Muscle of back (tissue), 11 donors: Measurements from ENCODE around the gene IL16. TPM values are rescaled to one million over a fixed set of nuclear protein-coding genes. Genes with fewer than 3 reads are reported as not detected.
"Not testable (repeated sequence)": the region's sequence is repeated elsewhere in the genome, so short reads cannot be mapped to it uniquely, and the experiment has no call there.

Source experiments
- DNase-seq, 3 donors: peaks; one replicate each; pipeline versions ENCODE4 v3.0.0 to v3.0.0-alpha.2; 2013
- polyA plus RNA-seq, 10 donors: library from polyadenylated mRNA; unstranded; fragments of 120-200 nt; gene quantifications; one replicate each; pipeline ENCODE4 v1.2.1, GENCODE V29; 2013; ENCODE audit not compliant: insufficient read length in 10 of 10

Gene IL16
- polyA plus RNA-seq, 10 donors: 5.8 to 15.2 (median 8.1) TPM

DNA sequence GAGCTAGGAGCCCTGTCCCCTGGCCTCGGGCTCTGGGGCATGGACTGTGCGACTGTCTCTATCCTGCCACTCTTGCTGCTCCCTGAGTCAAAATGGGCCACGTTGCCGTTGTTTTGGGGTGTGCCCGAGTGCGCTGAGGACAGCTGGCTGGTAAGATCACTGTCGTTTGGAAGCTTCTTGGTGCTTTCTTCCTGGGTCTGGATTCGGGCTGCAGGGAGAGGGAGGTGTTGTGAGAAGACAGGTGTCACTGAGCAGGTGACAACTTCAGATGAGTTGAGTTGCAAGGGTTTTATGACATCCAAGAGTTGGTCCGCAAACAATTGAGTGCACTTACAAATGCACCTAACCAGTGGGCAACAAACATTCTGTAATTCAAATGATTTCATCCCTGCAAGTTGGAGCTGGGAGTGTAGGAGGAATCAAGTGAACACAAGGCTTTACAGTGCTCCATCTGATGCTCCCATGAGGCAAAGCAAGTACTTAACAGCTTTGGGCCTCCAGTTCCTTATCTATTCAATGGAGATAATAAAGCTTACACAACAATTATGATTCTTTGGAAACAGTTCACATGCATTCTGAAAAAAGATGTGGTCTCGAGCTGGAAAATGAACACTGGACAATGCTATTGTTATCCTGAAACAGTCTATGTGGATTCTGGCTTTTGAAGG, 138.2 kb downstream of the IL16 start:
- DNase-seq: no peak

DNA sequence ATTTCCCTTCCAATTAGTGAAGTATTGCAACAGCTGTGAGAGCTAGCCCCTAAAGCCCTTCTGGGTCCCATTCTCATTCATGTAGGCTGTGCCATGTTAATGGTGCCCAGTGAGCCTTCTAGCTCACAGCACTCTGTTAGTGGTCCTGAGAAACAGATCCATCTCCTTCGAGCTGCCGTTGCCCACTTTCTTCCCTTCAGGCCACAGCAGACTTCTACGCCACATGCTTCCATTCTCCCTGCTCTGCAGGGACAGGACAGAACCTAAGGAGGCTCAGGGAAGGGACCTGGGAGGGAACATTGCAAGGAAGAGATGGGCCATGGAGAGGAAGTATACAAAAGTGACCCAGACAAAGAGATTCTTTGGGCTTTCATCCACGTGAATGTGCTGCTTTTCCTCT, 139.0 kb downstream of the IL16 start:
- no peak for DNase-seq

DNA sequence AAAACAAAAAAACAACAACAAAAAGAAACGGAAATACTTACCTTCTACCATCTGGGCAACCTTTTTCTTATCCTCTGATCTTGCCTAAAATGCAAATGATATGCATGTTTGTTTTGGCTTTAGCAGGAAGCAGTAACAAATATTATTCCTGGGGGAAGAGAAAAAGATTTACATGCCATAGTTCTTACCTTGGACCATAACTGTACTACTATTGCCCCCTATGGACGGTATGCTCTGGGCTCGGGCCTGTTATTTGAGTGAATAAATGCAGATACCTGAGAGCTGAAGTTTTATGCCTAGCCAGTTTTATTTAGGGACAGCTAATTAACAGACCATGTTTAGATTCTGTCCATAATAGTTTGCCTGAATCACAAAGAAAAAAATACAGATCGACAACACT, 139.9 kb downstream of the IL16 start:
- DNase-seq: no peak

DNA sequence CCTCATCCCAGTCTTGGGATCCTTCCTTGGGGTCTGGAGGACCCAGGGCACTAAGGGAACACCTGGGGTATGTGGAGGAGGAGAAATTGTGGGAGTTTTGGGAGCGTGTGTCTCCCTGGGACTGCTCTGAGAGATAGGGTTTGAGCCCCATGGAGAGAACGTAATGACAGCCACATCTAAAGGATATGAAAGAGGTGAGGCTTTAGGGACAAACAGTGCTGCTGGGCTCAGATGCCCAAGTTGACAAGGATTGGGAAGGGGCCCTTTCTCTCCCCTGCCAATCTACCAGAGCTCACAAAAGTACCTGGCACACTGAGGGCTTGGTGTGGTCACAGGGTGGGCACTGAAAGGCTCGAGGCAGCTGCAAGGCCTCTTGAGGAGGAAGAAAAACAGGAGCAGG, 140.6 kb downstream of the IL16 start:
- no peak for DNase-seq

DNA sequence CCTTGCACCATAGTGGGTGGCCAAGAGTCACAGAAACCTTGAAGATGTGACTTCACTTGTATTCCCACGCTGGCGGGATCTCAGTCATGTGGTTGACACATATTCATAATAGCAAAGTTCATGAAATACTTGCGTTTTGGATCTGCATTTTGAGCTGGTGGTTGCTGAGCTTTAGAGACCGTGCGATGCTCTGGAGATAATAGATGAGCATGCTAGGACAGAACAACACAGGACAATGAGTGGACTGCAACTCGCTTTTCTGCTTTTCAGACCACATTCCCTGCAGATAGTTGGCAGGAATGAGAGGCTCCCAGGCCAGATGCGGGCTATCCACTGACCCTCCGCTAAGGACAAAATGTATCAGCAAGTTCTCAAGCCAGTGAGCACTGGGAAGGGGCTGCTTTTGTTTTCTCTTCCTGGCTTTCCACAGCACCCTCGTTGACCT, 141.1 kb downstream of the IL16 start:
- peak in 2 of 3 donors; percentile 20 to 44 for DNase-seq

DNA sequence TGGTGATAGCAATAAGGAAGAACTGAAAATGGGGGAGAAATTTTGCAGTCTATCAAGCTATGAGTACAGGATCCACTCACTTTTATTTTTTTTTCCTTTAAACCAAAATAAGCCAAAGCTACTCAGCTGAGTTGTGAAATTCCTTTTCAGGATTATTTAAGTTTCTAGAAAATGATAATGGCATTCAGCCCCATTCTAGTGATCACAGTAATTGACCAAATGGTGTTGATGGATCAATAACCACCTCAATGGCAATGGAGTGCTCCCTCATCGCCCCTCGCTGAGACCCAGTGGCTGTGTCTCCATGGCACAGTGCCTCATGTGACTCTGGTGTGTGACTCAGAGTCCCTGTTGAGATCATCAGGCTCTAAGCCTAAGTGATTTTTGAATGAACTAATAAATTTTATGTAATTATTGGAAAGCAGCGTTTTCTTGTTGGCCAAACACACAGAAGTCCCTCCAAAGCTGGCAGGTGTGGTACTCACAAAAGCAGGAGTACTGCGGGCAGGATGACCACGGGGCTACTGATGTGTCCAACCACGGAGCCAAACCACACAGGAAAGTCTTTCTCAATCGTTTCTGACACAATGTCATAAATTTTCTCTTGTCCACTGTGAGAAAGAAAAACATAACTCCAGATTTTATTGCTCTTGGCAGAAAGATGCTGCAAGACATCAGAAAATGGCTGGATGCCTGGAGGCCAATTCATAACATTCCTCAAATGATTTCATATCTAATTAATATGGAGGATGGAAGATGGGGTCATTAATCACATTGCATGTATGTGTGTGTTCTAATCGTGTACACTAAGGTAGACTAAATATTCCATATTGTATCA, 141.7 kb downstream of the IL16 start:
- DNase-seq: peak; percentile 64 to 92 (median 89)

DNA sequence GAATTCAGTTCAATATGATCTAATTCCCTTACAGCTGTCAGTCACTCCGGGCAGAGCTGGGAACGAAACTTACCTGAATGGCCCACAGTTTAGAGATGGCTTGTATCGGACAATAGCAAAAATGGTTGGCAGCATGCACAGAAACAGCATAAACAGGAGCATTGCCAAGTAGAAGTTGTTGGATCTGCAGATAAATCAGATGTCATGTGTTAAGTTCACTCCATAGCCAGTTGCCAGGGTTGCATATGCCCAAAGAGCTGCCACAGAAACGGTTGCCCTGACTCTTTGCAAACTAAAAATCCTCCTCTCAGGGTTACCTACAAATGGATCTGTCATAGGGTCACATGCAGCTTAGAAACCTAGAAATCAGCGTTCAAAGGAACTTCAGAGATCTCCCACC, 142.6 kb downstream of the IL16 start:
- no peak for DNase-seq

DNA sequence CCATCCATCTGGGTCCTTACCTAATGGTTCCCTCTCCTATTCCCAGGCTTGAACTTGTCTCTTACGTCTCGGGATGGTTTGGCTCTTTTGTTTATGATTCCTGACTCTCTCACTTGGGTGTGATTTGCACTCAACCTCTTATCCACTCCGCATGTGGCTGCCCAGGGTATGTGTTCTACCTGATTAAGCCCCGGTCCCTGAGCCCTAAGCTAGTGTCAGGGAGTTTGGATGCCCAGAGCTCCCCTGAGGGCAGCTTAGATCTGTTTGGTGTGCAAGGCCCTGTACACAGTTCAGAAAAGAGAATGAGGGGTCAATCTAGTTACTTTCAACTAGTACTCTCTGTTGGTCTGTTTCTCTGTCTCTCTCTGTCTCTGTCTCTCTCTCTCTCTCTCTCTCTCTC, 143.2 kb downstream of the IL16 start:
- DNase-seq: no peak

DNA sequence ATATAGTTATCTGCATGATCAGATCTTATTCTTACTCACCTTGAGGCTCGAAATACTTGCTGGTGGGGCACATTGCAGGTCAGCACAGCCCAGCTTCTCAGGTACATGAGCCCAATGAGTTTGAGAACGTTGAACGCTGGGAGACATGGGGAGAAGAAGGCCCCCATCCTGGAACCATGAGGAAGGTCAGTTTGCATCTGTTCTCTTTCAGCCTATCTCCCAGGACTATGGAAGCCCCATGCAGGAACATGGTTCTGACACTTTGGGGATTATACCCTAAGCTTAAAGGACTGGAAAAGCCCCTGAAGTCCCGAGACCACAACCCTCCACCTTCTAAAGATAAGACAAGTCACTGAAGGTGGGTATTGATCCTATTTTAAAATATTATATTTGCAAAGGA, 144.7 kb downstream of the IL16 start:
- DNase-seq: no peak

DNA sequence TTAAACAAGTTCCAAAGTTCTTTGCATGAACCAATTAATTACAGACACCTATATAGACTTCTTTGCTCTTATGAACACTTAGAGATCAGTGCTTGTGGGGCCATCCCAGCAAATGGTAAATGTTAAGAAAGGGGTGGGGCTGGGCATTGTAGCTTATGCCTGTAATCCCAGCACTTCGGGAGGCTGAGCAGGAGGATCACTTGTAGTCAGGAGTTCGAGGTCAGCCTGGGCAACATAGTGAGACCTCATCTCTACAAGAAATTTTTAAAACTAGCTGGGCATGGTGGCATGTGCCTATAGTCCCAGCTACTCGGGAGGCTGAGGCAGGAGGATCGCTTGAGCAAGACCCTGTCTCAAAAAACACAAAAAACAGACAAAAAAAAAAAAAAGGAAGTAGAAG, 146.7 kb downstream of the IL16 start:
- DNase-seq: no peak

DNA sequence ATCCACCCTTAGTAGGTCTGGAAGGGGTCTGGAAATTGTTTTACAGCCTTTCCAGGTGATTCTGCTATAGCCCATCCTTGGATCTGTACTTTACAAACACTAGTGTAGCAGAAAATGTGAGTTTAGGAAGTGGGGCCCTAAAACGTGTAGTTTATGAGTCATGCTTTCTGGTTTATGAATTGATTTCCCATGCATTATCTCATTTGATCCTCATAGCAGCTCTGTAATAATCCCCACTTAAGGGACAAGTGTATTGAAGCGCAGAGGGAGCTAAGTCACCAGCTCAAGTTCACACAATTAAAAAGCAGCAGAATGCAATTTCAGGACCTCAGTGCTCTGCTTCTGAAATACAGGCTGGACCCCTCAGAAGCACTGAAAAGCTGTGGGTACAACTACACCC, 149.9 kb downstream of the IL16 start:
- no peak for DNase-seq

DNA sequence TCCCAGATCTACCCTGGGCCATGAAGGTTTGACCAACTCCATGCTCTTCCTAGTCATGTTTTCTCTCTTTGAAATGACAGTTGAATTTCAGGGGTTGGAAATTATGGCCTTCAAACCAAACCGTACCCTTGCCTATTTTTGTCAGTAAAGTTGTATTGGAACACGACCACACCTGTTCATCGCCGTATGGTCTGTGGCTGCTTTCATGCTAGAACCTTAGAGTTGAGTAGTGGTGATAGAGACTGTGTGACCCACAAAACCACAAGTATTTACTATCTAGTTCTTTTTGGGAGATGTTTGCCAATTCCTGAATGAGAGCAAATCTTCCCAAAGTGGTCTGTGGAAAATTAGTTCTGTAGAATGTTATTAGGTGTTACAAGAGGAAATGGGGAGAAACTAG, 151.2 kb downstream of the IL16 start:
- DNase-seq: no peak

DNA sequence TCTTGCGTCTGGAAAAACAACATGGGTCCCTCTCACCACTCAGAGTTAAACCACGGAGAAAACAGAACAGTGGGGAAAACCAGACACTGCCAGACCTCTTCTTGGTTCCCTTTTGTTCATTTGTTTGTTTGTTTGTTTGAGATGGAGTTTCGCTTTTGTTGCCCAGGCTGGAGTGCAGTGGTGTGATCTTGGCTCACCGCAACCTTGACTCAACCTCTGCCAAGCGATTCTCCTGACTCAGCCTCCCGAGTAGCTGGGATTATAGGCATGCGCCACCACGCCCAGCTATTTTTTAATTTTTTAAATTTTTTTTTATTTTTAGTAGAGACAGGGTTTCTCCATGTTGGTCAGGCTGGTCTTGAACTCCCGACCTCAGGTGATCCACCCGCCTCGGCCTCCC, 152.0 kb downstream of the IL16 start:
- DNase-seq: not testable (repeated sequence)

DNA sequence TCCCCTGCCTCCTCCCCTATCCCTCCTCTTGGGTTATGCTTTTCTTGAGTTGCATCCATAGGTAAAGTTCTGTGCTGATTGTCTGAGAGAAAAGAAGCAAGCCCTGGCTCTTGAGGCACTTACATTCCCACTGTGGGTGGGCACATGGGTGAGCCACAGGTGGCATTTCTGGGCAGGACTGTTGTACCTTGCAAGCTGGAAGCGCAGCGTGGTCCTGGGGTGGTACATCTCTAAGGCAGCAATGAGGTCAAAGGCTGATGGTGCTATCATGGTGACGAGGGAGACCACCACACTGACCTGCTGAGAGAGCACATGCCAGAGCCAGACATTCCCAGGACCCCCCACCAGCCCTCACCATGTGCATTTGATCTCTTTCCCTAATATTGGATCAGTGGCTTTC, 152.6 kb downstream of the IL16 start:
- no peak for DNase-seq

DNA sequence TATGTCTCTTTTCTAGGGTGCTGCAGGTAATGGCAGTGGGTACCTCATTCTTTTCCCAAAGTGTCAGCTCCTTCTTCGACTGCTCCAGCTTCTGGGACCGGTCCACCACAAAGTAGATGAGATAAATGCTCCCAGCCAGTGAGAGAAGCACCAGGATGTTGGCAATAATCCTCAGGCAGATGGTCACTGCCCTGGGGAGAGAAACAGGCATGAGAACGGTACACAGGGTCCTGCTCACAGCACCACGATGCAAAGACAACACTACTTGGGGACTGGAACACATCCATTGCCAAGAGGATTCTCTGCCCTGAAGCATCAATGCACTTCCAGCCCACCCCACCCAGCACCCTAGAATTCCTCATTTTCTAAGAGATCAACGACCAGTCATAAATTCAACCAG, 155.0 kb downstream of the IL16 start:
- no peak for DNase-seq

DNA sequence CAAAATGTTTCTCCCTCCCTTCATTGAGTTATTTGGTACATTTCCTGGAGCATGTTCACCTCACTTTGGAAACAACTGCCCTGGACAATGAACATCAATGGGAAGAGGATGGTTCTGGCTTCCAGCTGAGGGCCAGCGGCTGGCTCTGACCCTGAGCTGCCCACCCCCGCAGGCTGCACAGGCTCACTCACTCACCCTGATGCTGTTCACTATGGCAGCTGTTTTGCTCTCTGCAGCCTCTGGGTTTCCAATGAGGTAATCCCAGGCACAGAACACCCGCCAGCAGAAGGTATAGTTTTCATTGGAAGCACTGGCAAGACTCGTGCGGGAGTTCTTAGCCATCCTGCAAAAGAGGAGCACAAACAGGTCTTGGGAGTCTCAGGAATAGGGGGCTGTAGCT, 159.6 kb downstream of the IL16 start:
- DNase-seq: no peak

DNA sequence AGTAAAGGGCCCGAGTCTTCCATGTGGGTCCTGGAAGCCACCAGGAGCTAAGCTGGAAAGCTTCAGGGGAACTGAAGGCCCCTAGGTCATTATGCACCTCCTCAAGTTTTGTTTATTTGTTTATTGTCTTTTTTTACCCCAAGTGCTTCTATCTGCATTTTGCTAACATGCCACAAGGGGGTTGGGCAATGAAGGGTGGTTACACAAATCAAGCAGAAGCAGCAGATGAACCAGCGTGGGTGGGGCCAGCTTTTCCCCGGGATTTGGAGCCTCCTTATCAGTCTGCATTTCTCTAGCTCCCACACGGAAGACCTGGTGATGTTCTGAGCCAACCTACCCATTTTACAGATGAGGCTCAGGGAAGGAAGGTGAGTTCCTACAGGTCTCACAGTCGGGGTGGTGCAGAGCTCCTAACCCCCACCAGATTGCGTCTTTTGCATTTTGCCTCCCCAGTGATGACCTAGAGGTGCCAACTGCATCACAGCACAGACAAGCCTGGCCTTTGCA, 160.6 kb downstream of the IL16 start:
- DNase-seq: no peak

DNA sequence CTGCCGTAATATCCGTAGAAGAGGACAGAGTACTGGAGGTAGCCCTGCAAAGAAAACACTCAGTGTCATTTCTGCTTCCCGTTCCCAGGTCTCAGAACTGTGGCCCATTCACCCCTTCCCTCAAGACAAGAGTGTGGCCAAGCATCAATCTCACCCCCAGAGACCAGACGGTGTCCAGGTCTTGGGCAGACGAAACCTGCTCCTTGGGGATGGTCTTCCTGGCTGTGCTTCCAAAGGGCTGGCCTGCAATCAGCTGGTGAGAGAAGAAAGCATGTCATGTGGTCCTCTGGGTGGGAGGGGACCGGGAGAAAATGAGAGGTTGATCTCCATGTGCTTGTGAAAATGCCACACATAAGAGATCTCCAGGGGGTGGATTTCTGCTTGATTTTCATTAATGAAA, 161.6 kb downstream of the IL16 start:
- no peak for DNase-seq

DNA sequence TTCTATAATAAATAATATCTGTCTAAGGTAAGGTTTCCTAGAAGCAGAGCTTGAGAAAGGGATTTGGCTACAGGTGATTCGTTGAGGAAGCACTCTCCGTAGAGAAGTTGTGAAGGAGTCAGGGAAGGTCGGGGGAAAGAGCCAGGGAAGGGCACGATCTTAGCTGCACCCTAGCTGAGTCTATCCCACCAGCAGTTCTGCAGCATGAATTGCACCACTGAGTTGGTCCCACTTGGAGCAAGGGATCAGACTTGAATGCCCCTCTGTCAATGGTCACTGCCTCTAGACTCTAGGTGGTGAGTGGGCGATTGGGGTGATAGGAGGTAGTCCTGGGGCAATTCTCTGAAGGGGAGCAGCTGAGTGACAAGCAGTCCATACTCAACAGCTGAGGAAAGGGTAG, 163.8 kb downstream of the IL16 start:
- DNase-seq: no peak

DNA sequence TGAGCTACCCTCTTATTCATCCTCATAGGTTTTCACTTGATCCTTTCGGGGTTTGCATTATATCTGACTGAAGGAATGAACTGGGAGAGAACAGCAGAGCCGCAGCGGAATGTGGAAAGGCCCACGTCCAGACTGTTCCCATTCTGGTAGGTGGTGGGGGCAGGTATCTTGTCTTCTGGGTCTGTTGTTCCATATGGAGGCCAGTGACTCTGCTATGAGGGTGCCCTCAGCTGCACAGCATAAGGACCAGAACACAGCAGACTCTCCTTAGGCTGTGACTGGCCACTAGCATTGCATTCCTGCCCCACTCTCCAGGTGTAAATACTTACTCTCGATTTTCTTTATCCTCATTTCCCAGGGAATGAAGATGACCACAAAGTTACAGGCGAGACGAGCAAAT, 165.2 kb downstream of the IL16 start:
- no peak for DNase-seq

DNA sequence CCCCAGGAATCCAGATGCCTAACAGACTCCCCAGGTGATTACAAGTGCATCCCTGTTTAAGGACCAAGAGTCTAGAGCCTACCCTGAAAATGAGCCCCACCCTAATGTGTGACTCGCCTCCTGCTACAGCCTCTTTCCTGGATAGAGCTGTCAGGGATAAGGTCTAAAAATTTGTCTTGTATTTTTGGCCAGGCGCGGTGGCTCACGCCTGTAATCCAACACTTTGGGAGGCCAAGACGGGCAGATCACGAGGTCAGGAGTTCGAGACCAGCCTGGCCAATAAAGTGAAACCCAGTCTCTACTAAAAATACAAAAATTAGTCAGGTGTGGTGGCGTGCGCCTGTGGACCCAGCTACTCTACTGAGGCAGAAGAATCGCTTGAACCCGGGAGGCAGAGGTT, 166.1 kb downstream of the IL16 start:
- DNase-seq: no peak

DNA sequence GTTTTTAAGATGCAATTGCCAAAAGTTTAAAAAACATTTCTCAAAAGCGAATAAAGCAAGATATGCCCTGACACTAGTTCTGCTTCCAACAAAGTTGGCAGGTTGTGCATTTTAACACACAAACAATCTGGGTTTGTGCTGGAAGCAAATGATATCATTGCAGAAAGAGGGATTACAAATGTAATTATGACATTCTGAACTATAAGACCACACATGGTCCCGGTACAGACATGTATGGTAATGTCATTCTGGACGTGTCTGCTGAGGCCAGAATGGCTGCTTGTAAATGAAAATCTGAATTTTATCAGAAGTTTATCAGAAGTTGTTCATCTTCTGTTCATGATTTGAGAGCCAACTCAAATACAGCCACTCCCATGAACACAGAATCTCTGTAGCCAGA, 166.6 kb downstream of the IL16 start:
- peak; percentile 12 to 66 (median 27) for DNase-seq
